ENCODE results near the gene USP47. TPM values are rescaled to one million over a fixed set of nuclear protein-coding genes. Genes with fewer than 3 reads are reported as not detected.

Gene USP47
- total RNA-seq, 4 donors from 2014 or later = 30.5 to 74.2 (median 43.6) TPM

- Histone ChIP-seq H3K27ac (peak overlapping the region in 2 of 4 donors; percentile 7 to 65), H3K9me3 (no peaks in the 10 kb centered on the region), H3K4me1 (peaks cover 3 to 13% (median 8%) of the 10 kb centered on the region in 3 donors), H3K27me3 (peaks cover 0 to 22% (median 0%) of the 10 kb centered on the region in 4 donors), H3K4me3 (no peak overlapping the region), H3K36me3 (no peaks in the 10 kb centered on the region)
- DNase-seq = no peak
- WGBS, 2 donors = 59 to 63% methylated on average over 3 of the region's 3 CpGs
- intact Hi-C loops (cut with DNase I) = no loop called here
- TF ChIP-seq POLR2A (IDR thresholded peaks at IDR 0.05) = no peak
- TF ChIP-seq CTCF (IDR thresholded peaks at IDR 0.05) = no peak
These were observed 28.3 kb upstream of the USP47 start for GRCh38 chr11:11813288-11813962.

- intact Hi-C loops (cut with DNase I) = no loop called here
- Histone ChIP-seq H3K36me3 (no peaks in the 10 kb centered on the region), H3K27ac (no peak overlapping the region), H3K9me3 (no peaks in the 10 kb centered on the region), H3K27me3 (peaks cover 0 to 36% (median 0%) of the 10 kb centered on the region in 4 donors), H3K4me1 (peaks cover 3 to 13% (median 8%) of the 10 kb centered on the region in 3 donors), H3K4me3 (no peak overlapping the region)
- WGBS, 2 donors = 83 to 84% methylated on average over 7 of the region's 7 CpGs
- TF ChIP-seq CTCF (IDR thresholded peaks at IDR 0.05) (no peak), POLR2A (IDR thresholded peaks at IDR 0.05) (no peak)
- DNase-seq = no peak
These were observed 26.9 kb upstream of the USP47 start for GRCh38 chr11:11814614-11815452.

- no peak for DNase-seq
- WGBS, 2 donors = 39 to 42% methylated on average over 2 of the region's 2 CpGs
- H3K4me1 ChIP-seq = peaks cover 3 to 13% (median 8%) of the 10 kb centered on the region in 3 donors
- no peak overlapping the region for H3K4me3 ChIP-seq
- peaks cover 0 to 45% (median 0%) of the 10 kb centered on the region in 4 donors for H3K27me3 ChIP-seq
- TF ChIP-seq POLR2A (IDR thresholded peaks at IDR 0.05) = no peak
- TF ChIP-seq CTCF (IDR thresholded peaks at IDR 0.05) = no peak
- no peaks in the 10 kb centered on the region for H3K9me3 ChIP-seq
- no peaks in the 10 kb centered on the region for H3K36me3 ChIP-seq
- intact Hi-C loops (cut with DNase I) = no loop called here
- no peak overlapping the region for H3K27ac ChIP-seq
These were observed 25.1 kb upstream of the USP47 start for GRCh38 chr11:11816511-11817314.

GRCh38 chr11:11817957-11818356 is 23.8 kb upstream of the USP47 start:
- 94 to 96% methylated on average over 5 of the region's 5 CpGs for WGBS, 2 donors
- intact Hi-C loops (cut with DNase I) = no loop called here
- Histone ChIP-seq H3K36me3 (no peaks in the 10 kb centered on the region), H3K9me3 (no peaks in the 10 kb centered on the region), H3K4me3 (no peak overlapping the region), H3K27me3 (peaks cover 0 to 46% (median 0%) of the 10 kb centered on the region in 4 donors), H3K4me1 (peaks cover 3 to 13% (median 7%) of the 10 kb centered on the region in 3 donors), H3K27ac (no peak overlapping the region)
- DNase-seq = no peak
- TF ChIP-seq POLR2A (IDR thresholded peaks at IDR 0.05) (no peak), CTCF (IDR thresholded peaks at IDR 0.05) (no peak)

Data from esophagus squamous epithelium (tissue), 5 donors.